ENCODE data around the gene RAD21L1.

Gene RAD21L1

DNA sequence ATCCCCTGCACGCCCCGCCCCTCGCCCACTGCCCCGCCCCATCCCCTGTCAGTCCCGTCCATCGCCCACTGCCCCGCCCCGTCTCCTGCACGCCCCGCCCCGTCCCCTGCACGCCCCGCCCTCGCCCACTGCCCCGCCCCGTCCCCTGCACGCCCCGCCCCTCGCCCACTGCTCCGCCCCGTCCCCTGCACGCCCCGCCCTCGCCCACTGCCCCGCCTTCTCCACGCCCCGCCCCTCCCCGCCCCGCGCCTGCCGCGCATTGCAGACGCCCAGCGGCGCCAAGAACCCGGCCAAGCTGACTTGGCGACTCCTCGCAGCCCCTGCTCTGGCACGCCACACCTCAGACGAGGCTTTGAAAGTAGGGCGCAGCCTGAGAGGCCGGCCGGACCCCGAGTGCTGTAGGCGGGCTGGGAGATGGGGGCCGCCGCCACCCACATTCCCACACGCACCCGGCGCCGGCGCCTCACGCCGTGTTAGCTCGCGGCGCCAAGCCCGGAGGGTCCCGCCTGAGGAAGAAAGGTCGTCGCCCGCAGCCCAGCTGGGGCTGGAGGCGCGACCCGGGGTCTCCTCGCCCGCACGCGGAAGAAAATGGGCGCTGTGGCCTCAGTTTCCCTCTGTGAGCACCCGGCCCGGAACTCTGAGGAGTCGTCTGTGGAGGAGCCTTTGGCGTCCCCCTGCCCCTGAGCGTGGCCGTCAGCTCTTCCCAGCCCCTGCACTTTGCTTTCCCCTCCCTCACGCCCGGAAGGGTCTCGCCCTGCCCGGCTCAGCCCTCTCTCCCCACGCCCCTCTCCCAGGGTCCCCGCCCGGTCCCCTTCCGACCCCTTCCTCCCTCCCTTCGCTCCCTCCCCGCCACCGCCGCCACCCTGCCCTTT is at the start of gene RAD21L1:
RAD21L1 (plus strand) TSS at position 262 of the 872 bp plus-strand sequence. CDS start 2,410 bp downstream, outside the sequence.
- DNase-seq, result peak in 52 of 56 donors; percentile 21 to 94 (median 68)

DNA sequence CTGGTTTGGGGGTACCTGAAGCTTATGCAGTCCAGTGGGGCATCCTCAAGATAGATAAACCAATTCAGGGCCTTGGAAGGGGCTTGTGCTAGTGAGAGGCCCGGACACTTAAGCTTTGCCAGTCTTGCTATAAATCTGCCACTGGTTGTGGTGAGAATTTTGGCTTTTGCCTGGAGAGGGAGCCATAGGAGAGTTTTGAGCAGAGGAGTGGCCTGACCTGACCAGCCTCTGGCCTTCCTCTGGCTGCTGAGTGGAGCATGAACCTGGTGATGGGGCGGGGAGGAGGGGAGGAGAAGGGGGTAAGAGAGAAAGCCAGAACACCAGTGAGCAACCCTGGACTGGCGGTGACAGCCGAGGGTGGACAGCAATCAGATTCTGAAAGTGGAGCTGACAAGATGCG is 48.2 kb upstream of the RAD21L1 start:
- DNase-seq, result no peak

DNA sequence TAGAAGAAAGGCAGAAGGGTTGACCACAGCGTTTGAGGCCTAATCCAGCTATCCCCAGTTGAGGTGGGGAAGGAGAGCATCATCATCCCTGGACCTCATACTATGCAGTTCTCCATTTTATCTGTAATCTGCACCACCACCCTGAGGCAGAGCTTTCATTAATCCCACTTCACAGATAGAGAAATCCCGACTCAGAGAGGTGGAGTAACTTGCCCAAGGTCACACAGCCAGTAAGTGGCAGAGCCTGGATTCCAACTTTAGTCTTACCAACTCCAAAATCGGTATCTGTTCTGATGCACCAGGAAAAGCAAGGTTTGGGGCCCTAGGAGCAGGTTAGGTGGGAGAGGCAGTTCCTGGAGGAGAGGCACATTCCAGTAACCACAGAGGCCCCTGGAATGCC is 47.7 kb upstream of the RAD21L1 start:
- no peak for DNase-seq

DNA sequence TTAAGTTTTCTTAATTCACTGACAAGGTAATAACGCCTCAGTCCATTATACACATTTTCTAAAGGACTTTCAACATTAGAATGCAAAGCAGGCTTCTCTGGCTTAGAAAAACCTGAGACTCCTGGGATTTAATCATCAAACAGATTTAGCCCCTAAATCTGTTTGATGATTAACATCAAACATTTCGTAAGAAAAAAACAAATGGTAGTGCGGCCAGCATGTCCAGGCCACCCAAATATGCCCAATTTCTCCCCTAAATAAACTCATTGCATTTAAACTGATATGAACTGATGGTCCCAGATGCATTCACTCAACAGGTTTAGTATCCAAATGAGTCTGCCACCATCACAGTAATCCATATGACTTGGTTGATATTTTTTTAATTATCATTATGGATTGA is 47.2 kb upstream of the RAD21L1 start:
- DNase-seq, result no peak

DNA sequence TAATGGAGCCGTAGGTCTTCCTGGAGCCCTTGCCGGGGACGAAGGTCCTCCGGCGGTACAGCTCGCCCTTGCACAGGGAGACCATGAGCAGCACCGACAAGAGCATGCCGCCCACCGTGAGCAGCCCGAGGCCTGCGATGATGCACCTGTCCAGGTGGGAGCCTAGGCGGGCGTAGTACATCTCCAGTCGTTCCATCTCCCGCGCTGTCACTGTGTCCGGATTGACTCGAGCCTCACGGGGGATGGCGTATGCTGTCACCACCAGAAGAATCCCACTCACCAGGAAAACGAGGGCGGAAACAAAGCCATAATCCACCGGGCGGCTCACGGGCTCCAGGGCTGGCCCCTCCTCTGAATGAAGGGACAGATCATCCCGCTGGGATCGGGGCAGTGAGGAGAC is 44.9 kb upstream of the RAD21L1 start:
- DNase-seq, result no peak

DNA sequence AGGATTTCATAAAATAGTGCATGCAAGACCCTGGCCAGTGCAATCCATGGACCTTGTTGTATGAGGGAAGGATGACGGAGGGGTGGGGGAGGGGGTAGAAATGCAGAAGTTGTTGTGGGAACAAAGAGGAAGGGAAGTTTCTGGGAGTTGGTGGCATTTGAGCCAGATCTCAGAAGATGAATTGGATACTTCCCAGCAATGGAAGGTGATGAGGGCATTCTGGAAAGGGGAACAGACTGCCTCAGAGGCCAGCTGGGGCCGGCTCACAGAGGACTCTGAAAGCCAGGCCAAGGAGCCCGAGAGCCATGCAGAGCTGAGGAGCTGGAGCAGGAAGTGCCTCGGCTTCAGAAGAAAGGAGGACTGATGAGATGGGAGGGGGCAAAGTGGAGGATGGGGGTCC is 43.7 kb upstream of the RAD21L1 start:
- DNase-seq, result no peak

DNA sequence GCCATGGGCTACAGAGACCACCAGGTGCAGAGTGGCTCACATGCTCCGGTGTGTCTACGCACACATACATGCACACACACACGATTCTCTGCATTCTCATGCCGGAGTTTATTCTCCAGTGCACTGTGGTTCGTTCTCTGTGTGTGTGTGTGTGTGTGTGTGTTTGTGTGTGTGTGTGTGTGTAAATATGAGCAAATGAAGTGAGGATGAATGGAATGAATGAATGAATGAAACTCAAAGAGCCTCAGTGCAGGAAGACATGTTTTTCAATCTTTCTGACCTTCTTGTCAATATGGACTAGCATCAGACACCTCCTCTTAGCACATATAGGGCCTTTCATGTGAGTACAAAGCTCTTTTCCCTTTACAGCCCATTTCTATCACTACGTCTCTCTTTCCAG is 42.7 kb upstream of the RAD21L1 start:
- DNase-seq, result no peak

DNA sequence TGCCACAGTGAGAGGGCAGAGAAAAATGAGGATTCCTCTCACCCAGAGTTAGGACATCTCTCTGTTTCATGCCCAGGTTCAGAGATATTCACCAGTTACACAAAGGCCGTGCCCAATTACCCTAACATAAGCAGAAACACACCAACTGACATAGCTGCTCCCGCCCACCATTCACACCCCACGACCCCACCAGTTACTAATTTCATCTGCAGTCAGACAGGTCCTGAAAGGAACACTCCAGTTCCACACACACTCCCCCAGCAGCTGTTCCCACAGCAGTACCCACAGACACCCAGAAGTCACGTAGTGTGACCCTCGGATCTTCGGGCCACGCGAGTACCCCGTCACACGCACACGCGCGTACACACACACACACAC is 41.6 kb upstream of the RAD21L1 start:
- DNase-seq, result peak in 2 of 56 donors; percentile 35 to 38

DNA sequence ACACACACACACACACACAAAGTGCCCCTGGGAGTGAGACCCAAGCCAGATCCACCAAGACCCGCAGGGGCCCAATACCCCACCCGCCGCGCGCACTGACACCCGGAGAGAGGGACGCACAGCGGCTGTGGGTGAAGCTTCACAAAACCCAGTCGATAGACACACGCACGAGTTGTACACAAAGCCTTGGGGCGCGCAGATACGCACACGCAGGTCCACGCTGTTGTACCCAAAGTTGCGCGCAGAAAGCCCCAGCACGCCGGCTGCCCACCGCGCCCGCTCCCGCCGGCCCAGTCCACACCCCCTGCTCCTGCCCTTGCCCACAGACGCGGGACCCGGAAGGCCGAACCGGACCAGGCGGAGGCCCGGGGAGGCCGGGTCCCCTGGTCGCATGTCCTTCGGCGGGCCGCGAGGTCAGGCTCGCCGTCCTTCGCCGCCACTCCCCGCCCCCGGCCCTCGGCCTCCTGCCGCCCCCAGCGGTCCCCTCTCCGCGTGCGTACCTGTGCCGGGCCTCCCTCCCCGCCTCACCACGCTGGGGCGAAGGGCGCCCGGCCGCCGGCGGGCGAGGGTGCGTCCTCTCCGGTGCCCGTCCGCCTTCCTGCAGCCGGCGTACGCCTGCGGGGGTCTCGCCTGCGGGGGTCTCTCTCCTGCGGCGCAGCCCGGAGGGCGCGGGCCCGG is 41.1 kb upstream of the RAD21L1 start, which contains the start of gene TMEM74B:
TMEM74B (minus strand) TSS at position 344 of the 678 bp plus-strand sequence. CDS start 1,180 bp downstream, outside the sequence.
- peak in 6 of 56 donors; percentile 17 to 38 (median 23) for DNase-seq

DNA sequence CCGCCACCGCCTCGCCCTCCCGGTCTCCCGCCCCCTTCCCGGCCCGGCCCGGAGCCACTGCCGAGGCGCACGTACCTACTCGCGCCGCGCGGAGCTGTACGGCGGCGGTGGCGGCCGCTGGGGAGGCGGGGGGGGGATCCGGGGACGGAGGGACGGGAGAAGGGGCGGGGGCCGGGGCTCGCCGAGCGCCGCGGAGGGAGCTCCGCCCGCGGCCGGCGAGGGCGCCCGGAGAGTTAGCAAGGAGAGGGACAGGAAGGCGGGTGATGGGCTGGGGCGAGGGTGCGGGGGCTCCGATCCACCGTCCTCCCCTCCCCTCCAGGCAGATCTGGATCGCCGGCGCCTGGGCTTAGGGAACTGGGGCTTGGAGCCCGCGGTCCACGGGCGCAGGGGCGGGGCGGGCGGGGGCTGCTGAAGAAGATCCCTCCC is 40.5 kb upstream of the RAD21L1 start:
- DNase-seq, result peak in 2 of 56 donors; percentile 11 to 37

DNA sequence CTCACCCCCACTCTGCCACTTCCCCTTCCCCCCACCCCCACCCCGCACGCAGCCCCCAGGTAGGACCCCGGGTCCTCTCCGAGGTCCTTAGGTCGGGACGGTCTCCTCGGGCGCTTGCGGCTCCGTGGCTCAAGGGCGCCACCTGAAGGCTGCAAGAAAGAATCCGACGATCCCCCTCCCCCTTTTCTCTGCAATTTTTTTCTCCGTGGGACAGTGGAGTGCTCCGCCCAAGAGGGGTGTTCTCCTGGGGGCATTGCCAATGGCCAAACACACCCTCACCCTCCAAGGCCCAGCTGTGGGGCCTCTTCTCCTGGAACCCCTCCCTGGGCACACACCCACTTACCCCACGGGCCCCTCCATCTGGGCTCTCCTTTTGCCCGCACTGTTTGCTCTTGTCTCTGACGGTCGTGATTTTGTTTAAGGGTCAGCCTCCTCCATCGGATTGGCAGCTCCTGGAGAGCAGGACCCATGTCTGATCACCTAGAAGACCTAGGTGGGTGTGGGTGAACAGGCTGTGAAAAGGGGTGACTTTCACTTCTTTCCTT is 40.0 kb upstream of the RAD21L1 start:
- DNase-seq, result peak in 14 of 56 donors; percentile 1 to 43 (median 18)

DNA sequence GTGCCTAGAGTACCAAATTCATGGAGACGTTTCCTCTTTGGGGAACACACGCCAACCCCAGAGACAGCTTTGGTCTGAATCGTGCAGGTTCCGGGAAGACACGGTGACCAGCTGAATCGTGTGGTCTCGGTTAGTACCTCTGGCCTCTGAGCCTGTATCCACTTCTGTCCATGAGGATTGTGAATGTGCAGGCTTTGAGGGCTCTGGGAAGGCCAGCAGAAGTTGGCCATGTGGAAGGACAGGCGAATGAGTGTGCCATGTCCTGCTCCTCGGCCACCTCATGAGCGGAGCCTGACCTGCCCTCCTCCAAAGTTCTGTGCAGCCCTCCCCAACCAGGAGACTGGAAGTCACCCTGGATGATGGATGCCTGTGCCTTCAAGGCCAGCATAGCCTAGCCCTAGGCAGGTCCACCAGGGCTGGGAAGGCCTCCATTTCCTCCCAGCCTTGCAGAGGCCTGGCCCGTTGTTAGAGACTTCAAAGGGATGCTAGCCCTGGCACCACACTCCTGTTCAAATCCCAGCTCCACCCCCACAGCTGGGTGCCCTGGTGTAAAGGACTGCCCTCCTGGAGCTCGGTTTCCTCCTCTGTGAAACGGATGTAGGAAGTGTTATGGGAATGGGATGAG is 39.4 kb upstream of the RAD21L1 start:
- no peak for DNase-seq

DNA sequence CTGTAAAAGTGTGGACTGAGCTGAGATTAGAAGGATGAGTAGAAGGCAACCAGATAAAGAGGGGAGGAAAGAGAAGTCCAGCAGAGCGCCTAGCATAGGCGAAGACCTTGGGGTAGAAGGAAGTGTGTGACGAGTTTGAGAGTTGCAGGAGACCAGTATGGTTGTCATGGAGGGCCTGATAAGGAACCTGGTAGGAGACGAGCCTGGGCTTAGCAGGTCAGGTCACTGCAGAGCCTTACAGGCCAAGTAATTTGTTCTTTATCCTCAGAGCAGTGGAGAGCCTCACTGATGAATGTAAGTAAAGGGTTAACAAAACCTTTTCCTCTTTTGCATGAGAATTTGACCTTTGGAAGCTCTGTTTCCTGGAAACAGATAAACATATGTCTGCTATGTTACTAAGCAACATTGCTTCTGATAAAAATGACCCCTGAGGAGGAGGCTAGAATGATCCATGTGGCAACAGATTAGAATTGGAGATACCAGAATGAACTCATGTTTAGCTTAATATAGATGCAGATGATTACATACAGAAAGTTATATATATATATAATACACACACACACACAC is 38.2 kb upstream of the RAD21L1 start:
- no peak for DNase-seq

DNA sequence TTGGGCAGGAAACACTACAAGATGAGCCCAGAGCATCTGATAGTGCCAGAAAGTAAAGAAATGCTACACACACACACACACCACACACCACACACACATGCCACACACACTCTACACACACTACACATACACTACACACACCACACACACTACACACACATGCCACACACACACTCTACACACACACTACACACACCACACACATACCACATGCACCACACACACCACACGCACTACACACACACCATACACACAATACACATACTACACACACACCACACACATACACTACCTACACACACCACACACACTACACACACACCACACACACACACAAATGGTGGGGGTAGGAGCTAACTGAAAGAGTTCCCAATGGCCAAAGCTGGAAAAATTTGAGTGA is 37.5 kb upstream of the RAD21L1 start:
- DNase-seq, result no peak

DNA sequence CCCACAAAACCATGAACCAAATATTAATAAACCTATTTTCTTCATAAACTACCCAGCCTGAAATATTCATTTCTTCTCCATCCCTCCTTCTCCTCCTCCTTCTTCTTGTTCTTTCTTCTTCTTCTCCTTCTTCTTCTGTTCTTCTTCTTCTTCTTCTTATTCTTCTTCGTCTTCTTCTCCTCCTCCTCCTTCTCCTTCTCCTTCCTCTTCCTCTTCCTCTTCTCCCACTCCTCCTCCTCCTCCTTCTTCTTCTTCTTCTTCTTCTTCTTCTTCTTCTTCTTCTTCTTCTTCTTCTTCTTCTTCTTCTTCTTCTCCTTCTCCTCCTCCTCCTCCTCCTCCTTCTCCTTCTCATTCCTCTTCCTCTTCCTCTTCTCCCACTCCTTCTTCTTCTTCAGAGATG is 36.0 kb upstream of the RAD21L1 start:
- no peak for DNase-seq

DNA sequence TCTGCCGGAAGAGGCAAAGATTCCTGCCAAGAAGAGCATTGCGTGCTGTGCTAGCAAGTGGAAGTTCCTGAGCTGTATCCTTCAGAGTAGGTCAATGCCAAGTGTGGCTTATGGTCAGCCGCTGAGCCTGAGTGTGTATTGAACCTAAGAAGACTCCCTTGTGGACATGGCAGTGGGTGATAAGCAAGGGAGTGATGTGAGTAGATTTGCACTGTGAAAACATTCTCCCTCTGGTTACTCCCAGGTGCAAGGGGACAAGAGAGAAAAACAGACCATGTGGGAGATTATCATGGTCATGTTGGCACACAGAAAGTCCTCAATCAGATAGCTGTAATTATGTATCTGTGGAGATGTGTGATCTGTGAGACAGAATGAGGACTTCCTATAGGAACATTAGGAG is 35.0 kb upstream of the RAD21L1 start:
- DNase-seq, result no peak

DNA sequence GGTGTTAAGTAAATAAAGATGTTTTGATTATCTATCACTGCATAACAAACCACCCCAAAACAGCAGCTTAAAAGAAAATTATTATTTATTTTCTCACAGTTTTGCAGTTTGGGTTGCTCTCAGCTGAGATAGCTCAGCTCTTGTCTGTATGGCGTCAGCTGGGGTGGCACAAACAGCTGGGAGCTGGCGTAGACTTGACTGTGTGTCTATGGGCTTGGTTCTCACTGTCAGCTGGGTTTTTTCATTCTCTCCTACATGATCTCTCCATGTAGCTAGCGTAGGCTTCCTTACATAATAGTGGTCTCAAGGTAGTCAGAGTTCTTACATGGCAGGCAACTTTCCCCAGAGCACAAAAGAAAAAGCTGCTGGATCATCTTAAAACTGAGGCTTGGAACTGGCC is 34.5 kb upstream of the RAD21L1 start:
- DNase-seq, result peak in 4 of 56 donors; percentile 4 to 32 (median 14)

DNA sequence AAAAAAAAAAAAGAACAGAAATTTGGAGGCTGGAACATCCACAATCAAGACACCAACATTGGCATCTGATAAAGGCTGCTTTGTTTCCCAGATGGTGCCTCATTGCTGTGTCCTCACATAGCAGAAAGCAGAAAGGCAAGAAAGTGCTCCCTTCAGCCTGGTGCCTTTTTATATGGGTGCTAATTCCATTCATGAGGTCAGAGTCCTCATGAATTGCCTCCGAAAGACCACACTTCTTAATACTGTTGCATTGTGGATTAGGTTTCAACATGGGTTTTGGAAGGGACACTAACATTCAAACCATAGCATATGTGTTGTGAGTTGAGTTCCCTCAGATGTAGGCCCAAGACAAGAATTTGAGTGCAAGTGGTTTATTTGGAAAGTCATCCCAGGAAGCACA is 30.6 kb upstream of the RAD21L1 start:
- no peak for DNase-seq

DNA sequence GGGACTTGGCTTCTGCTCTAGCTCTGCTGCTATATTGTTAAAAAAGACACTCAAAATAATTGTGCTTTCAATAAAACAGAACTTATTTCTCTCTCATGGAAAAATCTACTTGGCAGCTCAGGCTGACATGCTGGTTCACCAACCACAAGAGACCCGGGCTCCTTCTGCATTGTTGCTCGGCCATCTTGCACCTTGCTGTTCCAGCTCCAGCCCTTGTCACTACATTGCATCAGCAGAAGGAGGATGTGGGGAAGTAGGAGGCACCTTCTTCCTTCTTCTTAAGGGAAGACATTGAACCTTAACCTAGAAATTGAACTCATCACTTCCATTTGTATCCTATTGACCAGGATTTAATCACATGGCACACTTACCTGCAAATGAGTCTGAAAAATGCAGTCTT is 29.2 kb upstream of the RAD21L1 start:
- no peak for DNase-seq

DNA sequence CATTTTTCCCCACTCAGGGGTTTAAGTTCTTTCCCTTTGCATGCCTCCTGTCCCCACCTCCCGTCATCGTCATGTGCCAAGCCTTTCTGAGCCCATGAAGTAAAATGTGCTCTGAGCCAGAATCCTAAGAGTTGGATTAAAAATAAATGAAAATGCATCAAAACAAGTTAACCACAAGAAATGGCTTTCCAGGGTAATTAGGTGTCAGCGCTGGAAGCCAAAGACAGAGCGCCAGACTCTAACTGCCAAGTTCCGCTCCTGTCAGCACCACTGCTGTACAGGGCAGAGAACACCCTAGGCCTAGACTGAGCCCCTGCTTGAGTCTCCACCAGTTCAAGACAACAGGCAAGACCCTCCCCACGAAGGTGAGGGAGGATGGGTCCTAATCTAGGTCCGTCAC is 28.0 kb upstream of the RAD21L1 start:
- DNase-seq, result no peak

DNA sequence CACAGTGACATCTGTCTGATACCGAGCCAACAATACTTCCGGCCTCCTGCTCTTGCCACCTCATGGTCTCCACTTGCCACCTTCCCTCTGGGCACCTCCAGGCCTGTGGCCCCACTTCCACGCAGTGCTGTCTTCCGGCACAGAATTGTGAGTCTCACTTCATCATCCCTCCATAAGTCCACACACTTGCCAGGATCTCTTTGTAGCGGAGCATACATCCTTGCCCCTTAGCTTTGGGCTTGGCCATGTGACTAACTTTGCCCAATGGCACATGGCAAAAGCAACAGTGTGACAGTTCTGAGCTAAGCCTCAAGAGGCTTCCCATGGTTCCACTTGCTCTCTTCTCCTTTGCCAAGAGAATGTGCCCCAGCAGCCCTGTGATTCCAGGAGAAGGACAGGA is 27.1 kb upstream of the RAD21L1 start:
- DNase-seq, result no peak
